PFSK-1 (cell line): Measurements from ENCODE around the gene AKAP6.

ENCODE experiments used
- FOXP2 ChIP-seq: optimal IDR thresholded peaks from 2 replicates; pipeline ENCODE3; 2011; ENCODE audit warnings: borderline replicate concordance, control low read depth, inconsistent platforms; ENCODE audit not compliant: insufficient read depth; ENCODE audit errors: extremely low read length, extremely low read depth
- POLR2AphosphoS5 ChIP-seq: IDR thresholded peaks from 2 replicates; pipeline ENCODE4 v1.6.1; 2012; ENCODE audit warnings: low read depth, mild to moderate bottlenecking, control low read depth, low read length, moderate library complexity
- SIN3A ChIP-seq: IDR thresholded peaks from 2 replicates; pipeline ENCODE4 v1.6.1; 2012; ENCODE audit warnings: mild to moderate bottlenecking, low read length, moderate library complexity, borderline replicate concordance; ENCODE audit not compliant: insufficient read depth
- TAF1 ChIP-seq: IDR thresholded peaks from 2 replicates; pipeline ENCODE4 v1.6.1; 2012; ENCODE audit warnings: low read length, control low read depth, borderline replicate concordance; ENCODE audit not compliant: insufficient read depth
- TF ChIP-seq, protein P1 (sequence below), 2 experiments: IDR thresholded peaks; 2 replicates each; pipeline versions ENCODE4 v1.6.1 to v1.8.0; 2011 to 2012; ENCODE audit warnings: low read depth in 2 of 2, low read length in 2 of 2, control low read depth in 1 of 2, inconsistent platforms in 1 of 2, mild to moderate bottlenecking in 1 of 2, moderate library complexity in 1 of 2; ENCODE audit not compliant: insufficient read depth in 1 of 2

Gene AKAP6

DNA sequence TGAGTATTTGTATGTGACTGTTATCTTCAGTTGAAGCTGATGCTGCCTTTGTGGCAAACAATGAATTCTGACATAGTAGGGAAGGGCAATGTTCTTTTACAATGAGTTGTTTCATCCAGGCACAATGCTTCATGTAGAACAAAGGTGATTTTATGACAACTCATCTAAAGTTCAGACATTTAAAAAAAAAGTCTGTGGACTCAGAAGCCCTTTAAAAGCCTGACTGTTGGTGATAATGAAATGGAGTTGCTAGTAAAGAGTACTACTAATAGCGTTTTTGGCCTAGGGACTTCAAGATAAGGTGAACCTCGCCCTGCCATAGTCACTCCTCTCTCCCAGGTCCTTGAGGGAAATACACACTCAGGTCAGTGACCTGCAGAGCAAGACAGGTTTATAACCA is 105.1 kb downstream of the AKAP6 start:
- TF ChIP-seq, protein P1, sequence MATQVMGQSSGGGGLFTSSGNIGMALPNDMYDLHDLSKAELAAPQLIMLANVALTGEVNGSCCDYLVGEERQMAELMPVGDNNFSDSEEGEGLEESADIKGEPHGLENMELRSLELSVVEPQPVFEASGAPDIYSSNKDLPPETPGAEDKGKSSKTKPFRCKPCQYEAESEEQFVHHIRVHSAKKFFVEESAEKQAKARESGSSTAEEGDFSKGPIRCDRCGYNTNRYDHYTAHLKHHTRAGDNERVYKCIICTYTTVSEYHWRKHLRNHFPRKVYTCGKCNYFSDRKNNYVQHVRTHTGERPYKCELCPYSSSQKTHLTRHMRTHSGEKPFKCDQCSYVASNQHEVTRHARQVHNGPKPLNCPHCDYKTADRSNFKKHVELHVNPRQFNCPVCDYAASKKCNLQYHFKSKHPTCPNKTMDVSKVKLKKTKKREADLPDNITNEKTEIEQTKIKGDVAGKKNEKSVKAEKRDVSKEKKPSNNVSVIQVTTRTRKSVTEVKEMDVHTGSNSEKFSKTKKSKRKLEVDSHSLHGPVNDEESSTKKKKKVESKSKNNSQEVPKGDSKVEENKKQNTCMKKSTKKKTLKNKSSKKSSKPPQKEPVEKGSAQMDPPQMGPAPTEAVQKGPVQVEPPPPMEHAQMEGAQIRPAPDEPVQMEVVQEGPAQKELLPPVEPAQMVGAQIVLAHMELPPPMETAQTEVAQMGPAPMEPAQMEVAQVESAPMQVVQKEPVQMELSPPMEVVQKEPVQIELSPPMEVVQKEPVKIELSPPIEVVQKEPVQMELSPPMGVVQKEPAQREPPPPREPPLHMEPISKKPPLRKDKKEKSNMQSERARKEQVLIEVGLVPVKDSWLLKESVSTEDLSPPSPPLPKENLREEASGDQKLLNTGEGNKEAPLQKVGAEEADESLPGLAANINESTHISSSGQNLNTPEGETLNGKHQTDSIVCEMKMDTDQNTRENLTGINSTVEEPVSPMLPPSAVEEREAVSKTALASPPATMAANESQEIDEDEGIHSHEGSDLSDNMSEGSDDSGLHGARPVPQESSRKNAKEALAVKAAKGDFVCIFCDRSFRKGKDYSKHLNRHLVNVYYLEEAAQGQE (IDR thresholded peaks at IDR 0.05; ENCODE audit: insufficient read depth in 1 of 2, low read depth in 2 of 2, low read length in 2 of 2): no peak
- TF ChIP-seq SIN3A: no peak
- no peak for TF ChIP-seq TAF1
- TF ChIP-seq FOXP2: no peak
- TF ChIP-seq POLR2AphosphoS5: no peak

DNA sequence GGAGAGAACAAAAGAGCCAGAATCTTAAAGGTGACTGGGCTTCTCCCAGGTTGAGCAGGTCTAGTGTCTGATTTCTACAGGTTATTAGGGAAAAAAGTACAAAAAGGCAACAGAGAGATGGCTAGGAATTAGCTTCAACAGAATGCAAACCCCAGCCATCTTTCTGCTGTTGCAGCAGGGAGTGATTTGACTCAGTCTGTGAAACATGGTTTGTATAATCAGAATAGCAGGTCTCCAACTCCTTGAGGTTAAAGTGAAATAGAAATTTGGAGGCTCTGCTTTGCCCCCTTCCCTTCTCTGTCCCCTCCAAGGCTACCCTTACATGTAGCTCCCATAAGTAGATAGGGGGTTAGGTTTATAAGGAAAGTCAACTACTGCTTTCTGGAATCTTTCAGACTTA is 105.8 kb downstream of the AKAP6 start:
- TF ChIP-seq TAF1 (no peak), SIN3A (no peak), FOXP2 (no peak), POLR2AphosphoS5 (no peak)
- TF ChIP-seq, protein P1 (IDR thresholded peaks at IDR 0.05; ENCODE audit: insufficient read depth in 1 of 2, low read depth in 2 of 2, low read length in 2 of 2): no peak

DNA sequence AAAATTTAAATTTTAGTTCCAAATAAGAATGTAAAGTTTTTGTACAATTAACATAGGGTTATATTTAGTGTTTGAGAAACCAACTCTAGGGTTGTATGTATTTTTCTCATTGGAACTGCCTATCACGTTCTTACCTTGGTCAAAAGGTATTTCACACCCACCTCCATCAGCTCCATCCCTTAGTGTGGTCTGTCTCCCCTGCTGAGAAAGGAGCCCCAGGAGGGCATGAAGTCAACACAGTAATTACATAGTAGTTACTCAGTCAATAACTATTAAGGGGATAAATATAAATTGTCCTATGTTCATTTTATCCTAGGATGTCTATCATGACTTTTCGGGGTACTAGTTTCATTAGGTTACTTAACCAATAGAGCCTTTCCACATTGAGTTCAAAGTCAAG is 106.3 kb downstream of the AKAP6 start:
- no peak for TF ChIP-seq FOXP2
- TF ChIP-seq TAF1: no peak
- TF ChIP-seq POLR2AphosphoS5: no peak
- TF ChIP-seq SIN3A: no peak
- TF ChIP-seq, protein P1 (IDR thresholded peaks at IDR 0.05; ENCODE audit: insufficient read depth in 1 of 2, low read depth in 2 of 2, low read length in 2 of 2): no peak

DNA sequence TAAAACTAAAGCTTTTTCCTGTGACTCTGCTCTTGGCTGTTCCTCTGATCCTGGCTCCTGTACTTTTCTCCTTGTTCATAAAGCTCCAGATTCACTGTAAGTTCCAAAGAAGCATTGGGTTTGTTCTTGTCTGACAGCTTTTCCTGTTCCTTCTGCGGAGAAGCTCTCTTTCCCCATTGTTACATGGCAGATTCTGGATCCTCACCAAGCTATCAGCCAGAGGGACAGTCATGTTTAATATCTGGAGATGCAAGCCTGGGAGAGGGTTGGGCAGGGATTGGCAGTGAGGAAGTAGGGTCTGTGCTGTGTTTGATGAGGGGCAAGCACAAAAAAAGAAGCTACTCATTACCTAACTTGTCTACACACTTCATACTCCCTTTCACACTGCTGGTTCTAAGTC is 107.9 kb downstream of the AKAP6 start:
- TF ChIP-seq SIN3A (no peak), FOXP2 (no peak), TAF1 (no peak), POLR2AphosphoS5 (no peak)

DNA sequence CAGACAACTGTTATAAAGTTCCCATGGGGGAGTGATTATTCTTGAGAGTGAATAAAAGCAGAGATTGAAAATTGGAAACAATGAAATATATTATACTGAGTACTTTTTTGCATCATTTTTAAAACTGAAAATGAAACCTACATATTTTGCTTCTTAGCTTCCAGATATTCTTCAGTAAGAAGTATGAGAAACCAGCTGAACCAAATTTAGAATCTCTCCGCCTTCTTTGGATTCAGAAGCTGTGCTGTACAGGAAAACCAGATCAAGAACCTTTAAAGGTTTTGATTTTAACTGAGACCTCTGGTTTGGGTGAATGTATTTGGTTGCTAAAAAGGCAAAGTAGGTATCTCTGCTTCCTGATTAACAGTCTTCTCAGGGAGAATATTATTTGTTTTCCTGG is 109.4 kb downstream of the AKAP6 start:
- TF ChIP-seq FOXP2 (no peak), SIN3A (no peak), TAF1 (no peak), POLR2AphosphoS5 (no peak)
- TF ChIP-seq, protein P1 (IDR thresholded peaks at IDR 0.05; ENCODE audit: insufficient read depth in 1 of 2, low read depth in 2 of 2, low read length in 2 of 2): no peak
